DND-41 (cell line): ENCODE results near the gene ZNF512B.

Experiments used
- CTCF ChIP-seq: IDR thresholded peaks from 2 replicates; pipeline ENCODE4 v1.5.1; 2012; ENCODE audit warnings: borderline replicate concordance, low read length, moderate library complexity, mild to moderate bottlenecking; ENCODE audit not compliant: poor library complexity, severe bottlenecking; ENCODE audit errors: extremely low read depth
- EZH2 ChIP-seq: IDR thresholded peaks from 3 replicates; pipeline ENCODE4 v1.6.1; 2012; ENCODE audit warnings: borderline replicate concordance, low read depth, mild to moderate bottlenecking, moderate library complexity, low read length, inconsistent platforms; ENCODE audit not compliant: severe bottlenecking

DNA sequence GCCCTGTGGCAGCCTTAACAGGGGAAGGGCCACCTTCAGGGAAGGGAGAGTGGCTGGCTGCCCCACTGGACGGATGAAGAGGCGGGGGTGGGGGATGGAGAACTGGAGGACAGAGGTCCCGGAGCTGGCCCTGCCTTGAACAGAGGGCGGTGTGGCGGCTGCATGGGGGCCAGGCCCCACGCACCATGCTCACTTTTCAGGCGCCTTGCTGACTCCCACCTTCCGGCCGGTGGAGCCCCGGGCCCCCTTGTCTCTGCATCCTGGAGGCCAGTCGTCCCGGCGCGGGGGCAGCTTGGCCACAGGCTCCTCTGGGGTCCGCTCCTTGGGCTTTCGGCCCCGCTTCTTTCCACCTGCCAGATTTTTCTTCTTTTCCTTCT is 10.0 kb downstream of the ZNF512B start:
- TF ChIP-seq CTCF (no peak), EZH2 (no peak)
